ENCODE data around the gene DES. TPM values are rescaled to one million over a fixed set of nuclear protein-coding genes. Genes with fewer than 3 reads are reported as not detected.

DES gene
- total and polyA plus RNA-seq, 2 donors (not counting 1 experiment from before 2014, with no cell fraction given) = not detected

GRCh38 chr2:219439506-219439905, 21.3 kb downstream of the DES start:
- peaks cover 0 to 59% (median 20%) of the 10 kb centered on the region in 4 experiments for H3K27me3 ChIP-seq (replicated peaks in 1 of 4; ENCODE audit: control extremely low read depth in 1 of 4, control insufficient read depth in 3 of 4, insufficient read depth in 4 of 4, low read length in 3 of 4)
- H3K4me3 Mint-ChIP-seq = no peak overlapping the region
- H3K4me2 ChIP-seq (replicated peaks; ENCODE audit: low read depth, low read length, poor library complexity, severe bottlenecking) = no peak overlapping the region

More at GRCh38 chr2:219439506-219439905, 21.3 kb downstream of the DES start:
- H3K4me1 Mint-ChIP-seq = peaks cover 17% of the 10 kb centered on the region
- H3K27ac ChIP-seq (ENCODE audit: low read length in 2 of 2) = no peak overlapping the region
- H3K9ac ChIP-seq (ENCODE audit: low read length) = no peak overlapping the region
- no peaks in the 10 kb centered on the region for H3K9me3 Mint-ChIP-seq (ENCODE audit: insufficient read depth)
- no peaks in the 10 kb centered on the region for H3K36me3 ChIP-seq (replicated peaks in 1 of 2; ENCODE audit: control extremely low read depth in 1 of 2, control insufficient read depth in 1 of 2, extremely low read depth in 1 of 2, insufficient read depth in 2 of 2, low read length in 1 of 2)
- POLR2A ChIA-PET = no interaction called here
- no peaks in the 10 kb centered on the region for H3K79me2 ChIP-seq (ENCODE audit: control insufficient read depth, insufficient read depth, low read length)
- peaks cover 54% of the 10 kb centered on the region for H3K27me3 Mint-ChIP-seq
- H3K4me3 ChIP-seq (ENCODE audit: control extremely low read depth in 1 of 5, extremely low read depth in 1 of 5, insufficient read depth in 1 of 5, low read depth in 2 of 5, low read length in 4 of 5) = no peak overlapping the region
- peaks cover 6 to 12% of the 10 kb centered on the region in 2 donors for H3K4me1 ChIP-seq (ENCODE audit: control insufficient read depth in 2 of 2, insufficient read depth in 2 of 2, low read length in 2 of 2)
- CTCF ChIA-PET = no interaction called here
- H4K20me1 ChIP-seq (ENCODE audit: control insufficient read depth, insufficient read depth, low read length, poor library complexity, severe bottlenecking) = no peaks in the 10 kb centered on the region
- peaks cover 0 to 6% (median 0%) of the 10 kb centered on the region in 3 donors for H3K9me3 ChIP-seq (ENCODE audit: control extremely low read depth in 1 of 3, control insufficient read depth in 2 of 3, insufficient read depth in 1 of 3, low read length in 2 of 3)
- H3K27ac Mint-ChIP-seq = no peak overlapping the region
- TF ChIP-seq CTCF (IDR thresholded peaks at IDR 0.05) (no peak), EZH2 (IDR thresholded peaks at IDR 0.05; ENCODE audit: borderline replicate concordance, insufficient read depth, low read depth, low read length, poor library complexity, severe bottlenecking) (no peak)
- intact Hi-C loops (cut with micrococcal nuclease) = no loop called here
- 95% methylated on average over 5 of the region's 6 CpGs for whole genome bisulfite sequencing (ENCODE audit: insufficient coverage)
- ATAC-seq (ENCODE audit: low read depth) (no peak), DNase-seq (no peak)
- H2AFZ ChIP-seq (ENCODE audit: insufficient read depth, low read depth, low read length, poor library complexity, severe bottlenecking) = no peak overlapping the region
